ENCODE measurements around the gene SLC18A3. TPM values are rescaled to one million over a fixed set of nuclear protein-coding genes. Genes with fewer than 3 reads are reported as not detected.

SLC18A3 gene
- total and polyA plus RNA-seq, 12 donors: 0.03 to 0.41 (median 0.15) TPM; not detected in 8

- no peaks in the 10 kb centered on the region for H3K36me3 ChIP-seq (replicated peaks in 1 of 2)
- intact Hi-C loops (cut with DNase I): no loop called here
- TF ChIP-seq POLR2A (IDR thresholded peaks at IDR 0.05) (no peak), CTCF (IDR thresholded peaks at IDR 0.05) (no peak)
- no peak for DNase-seq
- 83 to 100% (median 96%) methylated on average over 1 of the region's 1 CpG for WGBS, 4 donors
- no peaks in the 10 kb centered on the region for H3K9me3 ChIP-seq (replicated peaks in 1 of 3)
- H3K27me3 ChIP-seq: no peaks in the 10 kb centered on the region
- no peaks in the 10 kb centered on the region for H3K4me1 ChIP-seq (replicated peaks in 1 of 2)
- no peak overlapping the region for H3K27ac ChIP-seq
- H3K4me3 ChIP-seq: no peak overlapping the region
These were observed 40.6 kb downstream of the SLC18A3 start for GRCh38 chr10:49650724-49651034.

DNA sequence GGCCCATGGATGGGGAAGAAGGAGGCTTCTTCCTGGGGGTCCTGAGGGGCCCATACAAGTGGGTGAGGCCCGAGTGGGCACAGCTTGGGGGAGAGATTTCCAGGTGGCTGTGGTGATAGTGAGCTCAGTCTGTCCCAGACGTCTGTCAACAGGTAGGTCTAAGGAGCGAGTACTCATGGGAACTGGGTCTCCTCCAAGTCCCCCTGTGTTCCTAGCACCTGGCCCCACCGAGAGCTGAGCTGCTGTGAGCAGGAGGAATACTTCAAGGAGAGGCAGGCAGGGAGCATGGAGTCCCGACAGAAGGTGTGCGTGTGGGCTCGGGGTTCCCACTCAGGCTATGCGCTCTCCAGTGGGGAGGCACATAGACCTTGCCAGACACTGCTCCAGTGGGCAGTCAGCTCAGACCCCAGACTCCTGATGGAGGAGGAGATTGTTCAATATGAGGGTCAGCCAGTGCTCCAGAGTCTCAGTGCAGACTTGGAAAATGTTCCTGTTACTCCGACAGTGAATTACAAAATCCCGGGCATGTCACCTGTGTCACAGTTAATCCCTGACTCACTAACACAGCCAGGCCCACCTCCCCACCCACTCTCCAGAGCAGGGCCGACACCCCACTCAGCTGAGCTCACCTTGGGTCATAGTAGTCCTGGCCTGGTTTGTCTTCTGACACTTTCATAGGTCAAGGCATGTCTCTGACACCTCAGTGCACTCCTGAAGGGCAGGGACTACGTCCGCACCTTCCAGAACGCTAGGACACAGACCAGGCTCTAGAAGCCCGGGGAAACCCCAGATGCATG lies 41.1 kb downstream of the SLC18A3 start:
- Histone ChIP-seq H3K27ac (no peak overlapping the region), H3K36me3 (replicated peaks in 1 of 2) (no peaks in the 10 kb centered on the region), H3K27me3 (no peaks in the 10 kb centered on the region), H3K9me3 (replicated peaks in 1 of 3) (no peaks in the 10 kb centered on the region), H3K4me3 (no peak overlapping the region), H3K4me1 (replicated peaks in 1 of 2) (no peaks in the 10 kb centered on the region)
- TF ChIP-seq CTCF (IDR thresholded peaks at IDR 0.05): no peak
- TF ChIP-seq POLR2A (IDR thresholded peaks at IDR 0.05): no peak
- intact Hi-C loops (cut with DNase I): no loop called here
- peak in 1 of 7 donors; percentile 23 for DNase-seq
- 75 to 89% (median 80%) methylated on average over 15 of the region's 15 CpGs for WGBS, 4 donors

DNA sequence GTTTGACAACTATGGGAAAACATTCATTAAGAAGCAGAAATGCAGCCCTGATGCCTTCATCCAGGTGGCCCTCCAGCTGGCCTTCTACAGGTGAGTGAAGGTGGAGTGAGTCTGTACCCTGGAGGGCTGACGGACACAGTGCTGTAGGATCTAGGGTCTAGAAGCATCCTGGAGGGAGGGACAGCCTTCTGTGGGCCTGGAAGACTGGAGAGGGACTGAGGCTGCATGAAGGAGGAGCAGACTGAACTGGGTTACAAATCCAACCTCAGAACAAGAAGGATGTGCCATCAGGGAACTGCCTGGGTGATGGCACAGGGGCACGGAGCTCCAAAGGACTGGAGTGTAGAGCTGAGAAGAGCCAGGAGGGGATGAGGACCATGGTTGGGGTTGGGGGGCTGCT lies 41.8 kb downstream of the SLC18A3 start:
- TF ChIP-seq POLR2A (IDR thresholded peaks at IDR 0.05) (no peak), CTCF (IDR thresholded peaks at IDR 0.05) (no peak)
- DNase-seq: peak in 1 of 7 donors; percentile 4
- Histone ChIP-seq H3K9me3 (replicated peaks in 1 of 3) (no peaks in the 10 kb centered on the region), H3K4me1 (replicated peaks in 1 of 2) (no peaks in the 10 kb centered on the region), H3K4me3 (no peak overlapping the region), H3K27ac (no peak overlapping the region), H3K36me3 (replicated peaks in 1 of 2) (no peaks in the 10 kb centered on the region), H3K27me3 (no peaks in the 10 kb centered on the region)
- 68 to 83% (median 76%) methylated on average over 2 of the region's 2 CpGs for WGBS, 4 donors
- intact Hi-C loops (cut with DNase I): no loop called here

- H3K27me3 ChIP-seq: no peaks in the 10 kb centered on the region
- peak in 1 of 7 donors; percentile 7 for DNase-seq
- H3K27ac ChIP-seq: no peak overlapping the region
- H3K9me3 ChIP-seq (replicated peaks in 1 of 3): no peaks in the 10 kb centered on the region
- intact Hi-C loops (cut with DNase I): no loop called here
- WGBS, 4 donors: 63 to 73% (median 71%) methylated on average over 14 to 15 of the region's 15 CpGs
- no peak for TF ChIP-seq POLR2A (IDR thresholded peaks at IDR 0.05)
- TF ChIP-seq CTCF (IDR thresholded peaks at IDR 0.05): no peak
- no peaks in the 10 kb centered on the region for H3K4me1 ChIP-seq (replicated peaks in 1 of 2)
- H3K36me3 ChIP-seq (replicated peaks in 1 of 2): no peaks in the 10 kb centered on the region
- H3K4me3 ChIP-seq: no peak overlapping the region
These were observed 42.5 kb downstream of the SLC18A3 start for GRCh38 chr10:49652421-49653272.

Measured in adrenal gland (tissue), 12 donors.